ENCODE measurements around the gene BEND7.
"Not testable (repeated sequence)": the region's sequence is repeated elsewhere in the genome, so short reads cannot be mapped to it uniquely, and the experiment has no call there.

Gene BEND7

GRCh38 chr10:13481690-13482089 lies 47.1 kb downstream of the BEND7 start:
- no peak for DNase-seq (ENCODE audit: low read depth)

- no peak for DNase-seq (ENCODE audit: low read depth)
Observed at GRCh38 chr10:13475124-13475523, 53.7 kb downstream of the BEND7 start.

GRCh38 chr10:13473986-13474385 lies 54.8 kb downstream of the BEND7 start:
- DNase-seq (ENCODE audit: low read depth), result no peak

- no peak for DNase-seq (ENCODE audit: low read depth)
Observed at GRCh38 chr10:13472359-13472758, 56.5 kb downstream of the BEND7 start.

- DNase-seq (ENCODE audit: low read depth), result no peak
Observed at GRCh38 chr10:13470270-13470669, 58.5 kb downstream of the BEND7 start.

- no peak for DNase-seq (ENCODE audit: low read depth)
Observed at GRCh38 chr10:13462551-13462950, 66.3 kb downstream of the BEND7 start.

GRCh38 chr10:13458687-13459012 lies 70.2 kb downstream of the BEND7 start:
- no peak for DNase-seq (ENCODE audit: low read depth)

- DNase-seq (ENCODE audit: low read depth), result no peak
Observed at GRCh38 chr10:13457958-13458686, 70.7 kb downstream of the BEND7 start.

- no peak for DNase-seq (ENCODE audit: low read depth)
Observed at GRCh38 chr10:13453896-13454295, 74.9 kb downstream of the BEND7 start.

- no peak for DNase-seq (ENCODE audit: low read depth)
Observed at GRCh38 chr10:13450069-13450468, 78.7 kb downstream of the BEND7 start.

- DNase-seq (ENCODE audit: low read depth), result no peak
Observed at GRCh38 chr10:13449296-13449695, 79.5 kb downstream of the BEND7 start.

GRCh38 chr10:13448216-13448615 lies 80.6 kb downstream of the BEND7 start:
- DNase-seq (ENCODE audit: low read depth), result no peak

GRCh38 chr10:13445656-13446400 lies 83.0 kb downstream of the BEND7 start:
- DNase-seq (ENCODE audit: low read depth), result no peak

- no peak for DNase-seq (ENCODE audit: low read depth)
Observed at GRCh38 chr10:13441476-13441875, 87.3 kb downstream of the BEND7 start.

GRCh38 chr10:13440185-13441061 lies 88.4 kb downstream of the BEND7 start:
- peak; percentile 39 for DNase-seq (ENCODE audit: low read depth)

GRCh38 chr10:13439313-13440184 lies 89.3 kb downstream of the BEND7 start:
- DNase-seq (ENCODE audit: low read depth), result no peak

GRCh38 chr10:13437026-13437555 lies 91.7 kb downstream of the BEND7 start:
- no peak for DNase-seq (ENCODE audit: low read depth)

GRCh38 chr10:13427943-13428342 lies 100.9 kb downstream of the BEND7 start:
- not testable (repeated sequence) for DNase-seq (ENCODE audit: low read depth)

- DNase-seq (ENCODE audit: low read depth), result no peak
Observed at GRCh38 chr10:13425397-13425796, 103.4 kb downstream of the BEND7 start.

GRCh38 chr10:13422800-13423199 lies 106.0 kb downstream of the BEND7 start:
- DNase-seq (ENCODE audit: low read depth), result no peak

GRCh38 chr10:13421382-13421917 lies 107.4 kb downstream of the BEND7 start:
- no peak for DNase-seq (ENCODE audit: low read depth)

All from stimulated activated CD8-positive, alpha-beta memory T cell treated with anti-CD3 and anti-CD28 coated beads, Interleukin-12 subunit alpha, Interleukin-12 subunit beta, amount 100 ng/mL, for 1 hour (primary cell).